Activated T-cell treated with anti-CD3 and anti-CD28 coated beads for 1 hour (primary cell): ENCODE measurements around the gene DDX51.

Experiments used
- DNase-seq: peaks from one replicate; pipeline ENCODE4 v3.0.0-alpha.2; 2020; ENCODE audit warnings: low read depth

The DDX51 gene

DNA sequence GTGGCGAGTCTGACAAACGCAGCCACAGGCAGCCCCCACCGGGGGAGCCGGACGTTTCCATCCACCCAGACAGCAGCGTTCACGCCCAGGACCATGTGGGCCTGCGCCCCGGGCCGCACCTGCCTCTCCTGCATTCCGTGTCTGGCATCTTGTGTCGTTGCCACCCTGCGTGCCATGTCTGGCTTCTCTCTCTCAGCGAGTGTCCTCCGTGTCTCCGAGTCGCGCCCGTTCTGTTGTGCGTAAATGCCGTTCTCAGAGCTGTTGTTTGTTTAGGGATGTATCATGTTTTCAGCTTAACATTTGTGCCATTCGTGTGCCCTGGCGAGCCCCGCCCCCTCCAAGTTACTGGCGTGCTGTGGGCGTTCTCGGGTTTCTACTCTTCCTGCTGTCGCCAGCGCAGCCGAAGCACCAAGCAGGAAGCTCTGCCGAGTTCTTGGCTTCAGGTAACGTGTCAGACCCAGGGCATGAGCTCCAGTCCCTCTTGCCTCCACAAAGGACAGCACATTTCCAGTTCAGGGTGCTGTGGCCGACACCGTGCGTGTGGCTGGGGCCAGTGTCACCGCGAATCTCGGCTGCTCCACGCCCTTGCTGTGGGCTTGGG is 34.8 kb upstream of the DDX51 start:
- no peak for DNase-seq

DNA sequence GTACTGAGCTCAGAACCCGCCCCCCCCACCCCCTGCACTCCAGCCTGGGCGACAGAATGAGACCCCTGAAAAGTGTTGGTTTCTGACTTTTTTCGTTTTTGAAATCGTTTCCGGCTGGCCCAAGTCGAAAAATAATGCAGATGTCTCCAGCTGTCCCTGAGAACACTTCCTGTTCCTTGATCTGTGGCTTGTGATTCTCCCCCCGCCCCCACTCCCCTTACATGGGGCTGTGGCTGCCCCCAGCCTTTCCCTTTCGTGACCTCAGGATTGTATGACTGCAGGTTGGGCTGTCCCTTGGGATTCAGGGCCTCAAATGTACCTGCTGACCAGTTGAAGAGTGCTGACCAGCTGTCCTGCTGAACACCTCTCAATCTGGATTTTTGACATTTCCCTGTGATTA is 34.2 kb upstream of the DDX51 start:
- DNase-seq = no peak

DNA sequence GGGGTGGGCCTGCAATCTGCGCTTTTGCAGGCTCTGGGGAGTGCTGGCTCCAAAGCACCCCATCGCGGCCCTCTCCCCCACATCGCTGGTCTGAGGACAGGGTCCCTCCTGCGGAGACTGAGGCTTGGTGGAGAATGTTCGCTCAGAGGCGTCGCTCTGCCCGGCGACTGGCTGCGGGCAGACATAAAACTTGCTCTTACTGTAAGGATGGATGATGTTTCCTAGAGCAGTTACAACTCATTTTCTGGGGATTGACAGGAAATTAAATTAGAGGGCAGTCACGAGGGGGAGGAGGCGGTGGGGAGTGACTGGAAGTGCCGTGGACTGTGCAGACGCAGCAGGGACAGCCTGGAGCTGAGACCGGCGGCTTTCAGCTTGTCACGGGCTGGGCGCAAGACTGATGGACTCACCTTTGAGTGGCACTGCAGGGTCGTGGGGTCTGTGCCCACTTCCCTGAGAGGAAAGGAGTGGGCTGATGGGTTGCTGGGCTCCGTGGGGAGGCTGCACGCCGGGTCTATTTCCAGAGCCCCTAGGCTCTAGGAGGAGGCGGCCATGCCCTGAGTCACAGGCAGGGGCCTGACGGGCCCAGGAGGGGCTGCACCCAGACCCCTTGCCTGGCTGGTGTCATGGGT is 32.9 kb upstream of the DDX51 start:
- no peak for DNase-seq

DNA sequence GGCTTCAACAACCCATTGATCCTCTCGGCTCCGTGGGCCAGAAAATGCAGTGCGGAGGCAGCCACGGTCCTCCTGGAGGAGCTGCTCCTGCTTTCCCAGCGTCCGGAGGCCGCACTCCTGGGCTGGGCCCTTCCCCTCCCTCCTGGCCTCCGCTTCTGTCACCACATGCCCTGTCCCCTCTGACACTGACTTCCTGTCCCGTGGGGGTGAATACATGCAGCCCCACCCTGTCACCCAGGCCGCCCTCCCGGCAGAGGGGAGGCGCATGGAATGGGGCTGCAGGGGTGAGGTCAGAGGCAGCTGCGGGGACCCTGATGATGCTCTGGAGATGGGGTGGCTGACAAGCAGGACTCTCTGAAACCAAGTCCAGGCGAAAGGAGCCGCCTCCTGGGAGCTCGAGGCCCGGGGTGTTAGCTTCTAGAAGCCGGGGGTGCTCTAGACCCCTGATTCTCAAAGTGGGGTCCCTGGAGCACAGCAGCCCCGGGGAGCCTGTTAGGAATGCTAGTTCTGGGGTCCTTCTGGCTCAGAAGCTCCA is 32.3 kb upstream of the DDX51 start:
- no peak for DNase-seq

DNA sequence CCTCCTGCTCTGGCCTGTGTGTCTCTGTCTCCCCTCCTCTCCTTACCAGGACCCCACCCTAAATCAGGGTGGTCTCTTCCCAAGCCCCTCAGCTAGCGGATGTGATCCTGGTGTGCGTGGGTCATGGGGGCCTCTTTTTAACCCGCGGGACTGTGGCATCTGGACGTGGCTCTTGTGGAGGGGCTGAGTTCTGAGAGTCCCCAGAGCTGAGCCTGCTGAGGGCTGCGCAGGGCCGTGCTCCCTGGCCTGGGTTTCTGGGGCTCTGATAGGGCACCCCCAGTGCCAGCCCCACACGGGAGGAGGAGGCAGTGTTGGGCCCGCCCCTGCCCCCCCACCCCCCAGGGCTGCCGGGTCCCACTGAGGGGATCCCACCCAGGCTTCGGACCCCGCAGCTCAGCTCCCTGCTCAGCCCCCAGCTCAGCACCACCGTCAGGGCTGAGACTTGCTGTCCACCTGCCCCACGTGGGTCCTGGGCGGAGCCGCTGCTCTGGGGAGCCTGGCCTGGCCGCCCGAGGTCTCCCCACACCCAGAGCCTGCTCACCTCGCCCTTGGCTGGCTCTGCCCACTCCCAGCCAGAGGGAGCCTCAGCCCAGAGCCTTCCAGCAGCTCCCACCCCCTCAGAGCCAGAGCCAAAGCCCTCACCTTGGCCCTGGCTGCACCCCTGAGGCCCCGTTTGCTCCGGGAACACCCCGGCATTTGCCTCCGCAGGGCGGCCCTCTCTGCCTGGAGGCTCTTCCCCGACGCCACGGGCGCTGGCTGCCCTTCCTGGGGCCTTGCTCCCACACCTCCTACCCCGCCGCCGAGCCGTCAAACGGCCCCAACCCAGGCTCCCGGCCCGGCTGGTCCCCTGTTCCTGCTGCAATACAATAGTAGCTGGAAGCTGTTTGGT is 31.6 kb upstream of the DDX51 start:
- DNase-seq = no peak

DNA sequence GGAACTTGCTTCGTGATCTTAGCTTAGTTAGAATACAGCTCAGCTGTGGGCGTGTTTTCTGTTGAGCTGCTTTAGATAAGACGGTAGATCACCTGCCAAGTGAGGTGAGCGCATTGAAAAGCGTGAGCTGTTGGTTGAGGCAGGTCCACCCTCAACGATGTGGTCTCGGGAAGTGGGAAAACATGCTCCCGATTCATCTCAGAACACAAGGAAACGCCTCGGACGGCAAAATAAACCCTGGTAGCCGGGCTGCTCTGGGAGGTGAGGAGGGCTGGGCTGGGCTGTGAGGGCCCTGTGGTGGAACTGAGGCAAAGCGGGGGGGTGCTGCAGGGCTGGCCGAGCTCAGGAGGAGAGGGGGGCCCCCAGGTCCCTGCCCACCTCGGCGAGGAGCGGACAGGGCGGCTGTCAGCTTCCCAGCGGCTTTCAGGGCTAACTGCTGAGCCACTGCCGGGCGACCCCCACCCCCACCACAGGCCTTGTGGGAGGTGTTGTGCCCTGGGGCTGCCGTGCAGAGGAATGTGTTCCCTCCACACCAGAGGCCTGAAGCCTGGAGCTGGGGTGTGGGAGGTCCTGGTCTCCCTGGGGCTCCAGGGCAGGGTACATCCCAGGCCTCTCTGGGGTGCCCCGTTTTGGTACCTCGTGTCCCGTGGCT is 30.8 kb upstream of the DDX51 start:
- no peak for DNase-seq

DNA sequence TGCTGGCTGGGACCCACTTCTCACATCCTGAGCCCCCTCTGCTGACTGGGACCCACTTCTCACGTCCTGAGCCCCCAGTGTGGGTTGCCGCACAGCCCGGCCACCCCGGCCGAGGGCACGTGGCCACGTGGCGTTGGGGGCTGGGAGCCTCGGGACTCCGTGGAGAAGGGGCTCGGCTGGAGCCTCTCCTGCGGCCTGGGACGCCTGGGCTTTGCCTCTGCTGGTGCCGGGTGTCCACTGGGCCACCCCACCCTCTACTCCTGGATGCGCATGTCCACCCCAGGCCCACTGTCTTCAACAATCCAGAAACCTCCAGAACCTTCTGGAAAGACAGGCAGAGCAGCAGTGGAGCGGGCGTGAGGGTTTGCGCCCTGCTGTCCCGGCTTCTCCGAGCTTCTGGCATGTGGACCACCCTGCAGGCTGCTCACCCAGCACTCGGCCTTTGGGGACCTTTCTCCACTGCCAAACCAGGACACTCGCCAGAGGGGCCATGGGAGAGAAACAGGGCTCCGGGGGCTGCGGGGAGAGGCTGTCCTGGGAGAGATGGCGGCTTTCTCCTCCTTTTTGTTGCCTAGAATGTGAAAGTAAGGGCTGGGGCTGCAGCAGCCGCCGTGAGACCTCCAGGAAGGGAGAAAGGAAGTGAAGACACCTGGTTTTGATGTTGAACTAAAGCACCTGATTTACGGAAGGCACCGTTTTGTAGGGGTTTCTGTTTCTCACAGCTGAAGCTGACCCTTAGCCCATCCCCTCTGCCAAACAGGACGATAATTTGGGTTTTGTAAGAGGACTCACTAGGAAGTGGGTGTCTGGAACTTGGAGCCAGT is 30.1 kb upstream of the DDX51 start:
- DNase-seq = no peak

DNA sequence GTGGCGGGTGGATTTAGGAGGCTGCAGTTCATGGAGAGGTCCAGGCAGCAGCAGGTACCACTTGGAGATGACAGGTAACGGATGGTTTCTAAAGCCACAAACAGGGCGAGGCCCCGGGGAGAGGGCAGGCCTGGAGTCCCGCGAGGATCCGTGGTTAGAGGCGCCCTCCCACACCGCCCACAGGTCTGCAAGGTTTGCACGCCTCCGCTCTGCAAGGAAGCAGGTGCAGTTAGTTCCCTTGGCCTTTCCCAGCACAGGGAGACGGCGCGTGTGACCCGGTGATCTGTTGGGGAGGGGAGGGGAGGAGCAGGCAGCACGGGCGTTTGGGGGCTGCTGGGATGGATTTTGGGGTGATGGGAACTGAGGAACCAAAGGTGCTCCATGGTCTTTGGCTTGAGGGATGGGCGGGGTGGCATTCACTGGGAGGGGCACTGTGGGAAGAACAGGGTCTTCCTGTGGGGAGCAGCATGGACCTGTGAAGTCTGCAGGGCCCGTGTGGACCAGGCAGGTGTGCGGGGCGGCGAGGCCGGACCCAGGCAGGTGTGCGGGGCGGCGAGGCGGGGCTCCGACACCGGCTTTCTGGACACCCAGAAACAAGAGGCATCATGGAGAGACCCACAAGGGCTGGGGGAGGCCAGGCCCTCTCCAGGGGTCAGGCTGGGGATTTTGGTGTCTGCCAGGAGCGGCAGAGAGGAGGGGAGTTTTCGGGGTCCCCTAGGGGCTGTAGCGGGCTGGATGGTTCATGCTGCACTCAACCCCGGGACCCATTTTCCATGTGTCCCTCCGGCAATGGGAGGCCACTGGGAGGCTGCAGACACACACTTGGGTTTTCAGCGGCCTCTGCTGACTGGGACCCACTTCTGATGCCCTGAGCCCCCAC is 29.3 kb upstream of the DDX51 start:
- no peak for DNase-seq

DNA sequence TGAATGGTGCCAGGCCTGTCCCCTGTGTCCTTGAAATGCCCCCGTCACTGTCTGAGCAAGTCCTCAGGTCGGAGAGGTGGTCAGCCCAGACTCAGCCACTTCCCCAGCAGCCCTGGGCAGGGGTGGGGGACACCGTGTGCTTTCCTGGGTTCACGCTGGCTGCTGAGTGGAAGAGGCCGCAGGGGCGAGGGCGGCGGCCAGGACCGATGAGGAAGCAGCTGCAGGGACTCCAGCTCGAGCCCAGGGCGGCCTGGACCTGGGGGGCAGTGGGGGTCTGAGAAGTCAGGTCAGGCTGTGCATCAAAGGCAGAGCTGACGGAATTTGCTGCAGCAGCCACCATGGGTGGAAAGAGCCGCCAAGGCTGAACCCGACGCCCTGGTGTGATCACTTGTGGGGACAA is 28.5 kb upstream of the DDX51 start:
- no peak for DNase-seq

DNA sequence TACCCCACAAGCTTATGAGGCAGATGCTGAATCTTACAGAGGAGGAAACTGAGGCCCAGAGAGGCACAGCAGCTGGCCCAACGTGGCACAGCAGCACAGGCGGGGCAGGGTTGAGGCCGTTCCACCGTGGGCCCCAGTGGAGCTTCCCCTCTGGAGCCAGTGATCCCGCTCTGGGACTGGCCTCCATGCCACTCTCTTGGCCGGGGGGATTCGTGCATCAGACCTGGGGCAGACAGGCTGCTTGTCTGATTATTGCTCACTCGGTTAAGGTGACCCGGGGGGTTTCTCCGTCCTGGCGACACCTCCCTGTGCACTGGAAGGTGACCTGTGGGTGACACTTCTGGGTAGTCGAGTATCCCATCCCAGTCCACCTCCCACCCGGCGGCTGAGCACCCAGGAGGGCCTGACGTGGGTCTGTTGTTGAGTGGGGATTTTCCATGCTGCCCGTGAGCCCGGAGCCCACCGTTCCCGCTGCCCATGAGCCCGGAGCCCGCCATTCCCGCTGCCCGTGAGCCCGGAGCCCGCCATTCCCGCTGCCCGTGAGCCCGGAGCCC is 27.9 kb upstream of the DDX51 start:
- DNase-seq = no peak

DNA sequence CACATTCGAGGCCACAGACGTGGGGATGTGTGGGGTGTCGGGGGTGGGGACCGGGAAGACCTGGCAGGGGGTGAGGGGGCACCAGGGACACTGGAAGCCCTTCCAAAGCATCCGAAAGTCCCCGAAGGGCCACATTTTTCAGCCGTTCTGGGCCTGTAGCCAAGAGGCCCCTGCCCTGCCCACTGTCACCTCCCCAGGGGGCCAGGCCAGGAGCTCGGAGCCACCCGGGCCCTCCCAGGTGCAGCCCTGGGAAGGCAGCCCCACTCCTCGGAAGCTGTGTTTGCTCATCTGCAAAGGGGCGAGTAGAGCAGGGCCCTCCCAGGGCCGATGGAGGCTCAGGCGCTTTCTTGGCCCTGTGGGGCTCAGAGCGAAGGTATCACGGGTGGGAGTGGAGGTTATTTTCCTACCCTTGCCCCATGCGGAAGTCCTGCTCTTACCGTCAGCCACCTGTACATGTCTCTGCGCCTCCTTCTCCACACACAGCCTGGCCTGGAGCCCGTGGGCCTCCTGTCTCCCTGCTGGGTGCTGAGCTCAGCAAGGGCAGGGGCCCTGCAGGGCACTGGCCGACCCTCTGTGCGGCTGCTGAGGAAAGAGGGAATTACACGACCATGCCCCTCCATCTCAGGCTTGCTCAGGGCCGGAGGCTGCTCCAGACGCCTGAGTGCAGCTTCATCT is 27.3 kb upstream of the DDX51 start:
- DNase-seq = no peak

DNA sequence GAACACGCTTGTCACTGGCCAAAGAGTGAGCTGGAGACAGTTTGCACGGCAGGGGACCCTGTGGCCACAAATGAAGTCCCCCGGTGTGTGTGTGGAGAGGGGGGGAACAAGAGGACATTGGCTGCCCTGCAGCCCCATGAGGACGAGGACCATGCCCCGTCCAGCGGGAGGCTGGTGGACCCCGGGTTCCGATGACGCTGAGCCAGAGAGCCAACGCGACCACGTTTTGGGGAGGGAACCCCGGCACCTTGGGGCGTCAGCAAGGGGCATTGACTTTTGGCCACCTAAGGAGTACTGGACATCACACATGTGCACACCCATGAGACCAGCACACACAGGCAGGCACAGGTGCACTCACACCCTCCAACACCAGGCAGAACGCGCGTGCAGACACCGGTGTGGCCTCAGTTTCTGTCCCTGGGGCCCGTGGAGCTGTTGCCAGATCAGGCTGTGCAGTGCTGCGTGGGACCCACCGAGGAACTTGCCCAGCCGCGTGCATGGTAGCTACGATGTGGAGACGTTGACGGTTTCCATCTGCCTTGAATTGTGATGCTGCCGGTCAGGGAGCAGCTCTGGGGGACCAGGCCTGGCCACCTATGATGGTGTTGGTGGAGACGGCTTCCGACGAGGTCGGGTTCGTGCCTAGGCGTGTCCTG is 26.6 kb upstream of the DDX51 start:
- no peak for DNase-seq

DNA sequence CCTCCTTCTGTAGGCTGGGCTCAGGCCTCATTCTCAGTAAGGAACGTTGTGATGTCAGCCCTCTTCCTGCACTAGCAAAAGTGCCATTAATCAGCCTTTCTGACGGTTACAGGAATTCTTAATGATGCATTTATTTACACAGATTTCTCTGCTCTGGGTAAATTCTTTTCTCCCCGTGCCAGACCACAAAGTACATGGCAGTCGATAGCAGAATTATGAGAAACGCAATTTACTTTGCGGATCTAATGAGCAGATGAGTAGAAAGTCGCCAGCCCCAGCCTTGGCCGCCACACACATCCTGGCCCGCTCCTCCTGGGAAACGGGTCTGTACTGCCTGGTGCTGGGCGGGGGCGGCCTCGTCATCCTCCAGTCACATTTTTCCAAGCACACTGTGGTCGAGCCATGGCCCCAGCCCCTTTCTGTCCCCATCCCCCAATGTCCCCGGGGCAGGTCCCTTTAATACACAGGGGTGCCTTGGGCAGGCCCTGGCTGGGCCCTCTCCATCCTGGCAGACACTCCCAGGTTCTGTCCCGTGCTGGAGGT is 26.0 kb upstream of the DDX51 start:
- no peak for DNase-seq

DNA sequence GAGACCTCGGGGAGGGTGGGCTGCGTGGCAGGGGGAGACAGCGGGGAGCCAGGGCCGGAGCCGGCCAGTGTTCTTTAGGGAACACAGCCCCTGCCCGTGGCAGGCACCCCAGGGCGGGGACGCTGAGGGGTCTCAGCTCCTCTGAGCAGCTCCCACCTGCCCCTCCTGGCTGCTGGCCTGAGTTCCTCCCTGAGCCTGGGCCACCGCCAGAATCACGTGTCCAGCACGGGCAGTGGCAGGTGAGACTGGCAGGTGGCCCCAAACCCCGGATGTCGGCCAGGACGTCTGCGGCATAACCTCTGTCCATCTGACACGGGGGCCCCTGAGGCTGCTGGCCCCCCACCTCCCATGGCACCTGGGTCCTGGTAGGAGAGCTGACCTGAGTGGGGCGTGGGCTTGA is 25.3 kb upstream of the DDX51 start:
- DNase-seq = no peak

DNA sequence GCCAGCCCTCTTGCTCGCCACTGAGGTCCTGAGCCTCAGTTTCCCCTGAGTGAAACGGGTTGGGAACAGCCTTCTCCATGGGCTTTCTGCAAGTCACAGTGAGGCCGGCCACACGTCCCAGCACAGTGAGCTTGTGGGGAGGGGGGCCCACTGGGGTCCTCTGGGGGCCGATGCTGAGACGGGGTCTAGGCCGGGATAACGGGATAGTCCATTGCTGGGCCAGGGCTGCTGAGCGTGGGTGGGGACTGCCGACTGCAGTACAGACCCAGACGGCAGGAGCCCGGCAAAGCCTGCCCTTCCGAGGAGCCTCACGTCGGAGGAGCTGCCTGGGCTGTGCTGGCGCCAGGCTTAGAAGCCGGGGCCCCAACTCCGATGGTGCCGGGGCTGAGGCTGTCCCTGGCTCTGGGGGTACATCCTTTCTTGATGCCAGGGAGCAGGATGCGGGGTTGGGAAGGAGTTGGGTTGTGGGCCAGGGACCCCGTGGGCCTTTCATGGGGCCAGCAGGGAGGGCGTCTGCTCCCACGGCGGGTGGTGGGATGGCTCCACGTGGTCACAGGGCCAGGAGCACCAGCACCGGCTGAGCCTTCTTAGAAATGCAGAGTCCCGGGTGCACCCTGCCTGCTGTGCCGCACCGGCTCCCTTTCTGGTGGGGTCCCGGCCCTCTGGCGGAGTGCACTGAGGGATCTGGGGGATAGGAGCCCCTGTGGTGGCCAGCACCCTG is 24.4 kb upstream of the DDX51 start:
- no peak for DNase-seq

DNA sequence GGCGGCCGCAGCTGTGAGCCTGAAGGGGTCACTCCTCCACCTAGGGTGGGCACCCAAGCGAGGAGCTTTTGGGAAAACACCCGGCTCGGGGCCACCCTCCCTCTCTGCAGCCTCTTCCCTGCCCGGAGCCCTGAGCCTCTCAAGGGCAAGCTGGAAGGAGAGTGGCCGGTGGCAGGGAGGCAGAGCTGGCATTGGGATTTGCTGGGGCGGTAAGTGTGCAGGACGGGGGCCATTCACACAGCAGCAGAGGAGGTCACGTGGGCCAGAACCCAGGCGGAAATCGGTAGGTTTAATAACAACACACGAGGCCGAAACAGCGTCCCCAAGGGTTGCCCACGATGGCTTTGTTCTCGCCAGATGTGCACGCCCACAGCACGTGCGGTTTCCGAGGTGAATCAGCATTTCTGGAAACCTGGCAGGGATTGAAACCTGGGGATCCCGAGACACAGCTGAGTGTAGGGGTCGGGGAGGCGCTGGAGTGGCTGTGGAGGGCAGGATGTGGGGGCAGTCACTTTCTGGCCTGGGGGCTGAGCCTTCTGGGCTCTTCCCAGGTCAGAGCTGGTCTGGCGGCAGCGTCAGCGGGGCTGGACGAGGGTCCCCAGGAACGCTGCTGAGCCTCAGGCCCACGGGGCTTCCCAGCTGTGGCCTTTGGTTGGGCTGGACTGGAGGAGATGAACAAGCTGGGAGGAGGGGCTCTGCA is 23.6 kb upstream of the DDX51 start:
- no peak for DNase-seq

DNA sequence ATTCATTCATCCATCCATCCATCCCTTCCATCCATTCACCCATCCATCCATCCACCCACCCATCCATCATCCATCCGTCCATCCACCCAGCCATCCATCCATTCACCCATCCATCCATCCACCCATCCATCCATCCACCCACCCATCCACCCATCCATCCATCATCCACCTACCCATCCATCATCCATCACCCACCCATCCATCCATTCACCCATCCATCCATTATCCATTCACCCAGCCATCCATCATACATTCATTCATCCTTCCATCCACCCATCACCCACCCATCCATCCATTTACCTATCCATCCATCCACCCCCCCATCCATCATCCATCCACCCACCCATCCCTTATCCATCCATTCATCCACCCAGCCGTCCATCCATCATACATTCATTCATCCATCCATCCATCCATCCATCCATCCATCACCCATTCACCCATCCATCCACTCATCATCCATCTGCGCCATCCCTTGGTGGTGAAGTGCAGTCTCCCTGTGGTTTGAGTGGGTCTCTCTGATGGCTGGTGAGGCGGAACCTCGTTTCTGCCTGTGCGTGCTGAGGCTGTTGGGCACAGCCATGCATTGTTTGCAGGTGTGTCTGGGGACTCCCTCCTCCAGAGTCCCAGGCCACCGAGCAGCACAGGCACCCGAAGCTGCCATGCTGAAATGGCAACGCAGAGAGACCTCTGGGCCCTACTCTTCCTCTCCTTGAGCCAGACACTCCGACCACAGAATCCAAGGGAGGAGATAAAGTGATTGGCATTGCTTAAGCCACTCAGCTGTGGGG is 22.9 kb upstream of the DDX51 start:
- DNase-seq = no peak
